NCI-H524 (cell line): ENCODE measurements around the gene PIGH.

Experiments
- DNase-seq, 2 experiments: peaks; one replicate each; lab custom pipeline; 2025; lab: John Stamatoyannopoulos, UW

PIGH gene

GRCh38 chr14:67574806-67575205, 25.3 kb downstream of the PIGH start:
- DNase-seq: no peak

- DNase-seq: no peak
Measured at GRCh38 chr14:67574156-67574555, 25.9 kb downstream of the PIGH start.

- DNase-seq: no peak
Measured at GRCh38 chr14:67573228-67574010, 26.6 kb downstream of the PIGH start.

GRCh38 chr14:67572608-67573007, 27.5 kb downstream of the PIGH start:
- no peak for DNase-seq

- DNase-seq: no peak
Measured at GRCh38 chr14:67571991-67572323, 28.1 kb downstream of the PIGH start.

- DNase-seq: peak; percentile 59 to 80
Measured at GRCh38 chr14:67571275-67571990, 28.6 kb downstream of the PIGH start.

GRCh38 chr14:67570453-67570852, 29.6 kb downstream of the PIGH start:
- no peak for DNase-seq

GRCh38 chr14:67569651-67570290, 30.3 kb downstream of the PIGH start:
- peak; percentile 82 to 91 for DNase-seq

- DNase-seq: peak; percentile 77 to 91
Measured at GRCh38 chr14:67569011-67569650, 30.9 kb downstream of the PIGH start.

- no peak for DNase-seq
Measured at GRCh38 chr14:67567654-67568053, 32.4 kb downstream of the PIGH start.

- peak; percentile 86 to 91 for DNase-seq
Measured at GRCh38 chr14:67566908-67567307, 33.2 kb downstream of the PIGH start.

GRCh38 chr14:67564236-67564635, 35.8 kb downstream of the PIGH start:
- no peak for DNase-seq

GRCh38 chr14:67562776-67563150, 37.3 kb downstream of the PIGH start:
- no peak for DNase-seq

- DNase-seq: no peak
Measured at GRCh38 chr14:67562025-67562775, 37.9 kb downstream of the PIGH start.

GRCh38 chr14:67559639-67560038, 40.4 kb downstream of the PIGH start:
- DNase-seq: no peak

GRCh38 chr14:67557656-67558055, 42.4 kb downstream of the PIGH start:
- DNase-seq: no peak

- no peak for DNase-seq
Measured at GRCh38 chr14:67557118-67557517, 43.0 kb downstream of the PIGH start.

- no peak for DNase-seq
Measured at GRCh38 chr14:67556671-67557070, 43.4 kb downstream of the PIGH start.

GRCh38 chr14:67555518-67556090, 44.5 kb downstream of the PIGH start:
- peak; percentile 50 to 67 for DNase-seq

GRCh38 chr14:67554341-67554740, 45.7 kb downstream of the PIGH start:
- DNase-seq: no peak

- DNase-seq: no peak
Measured at GRCh38 chr14:67553547-67553946, 46.5 kb downstream of the PIGH start.

- peak; percentile 96 to 99 for DNase-seq
Measured at GRCh38 chr14:67551940-67552339, 48.1 kb downstream of the PIGH start.
